ENCODE results near the gene LCE1F.

LCE1F gene

DNA sequence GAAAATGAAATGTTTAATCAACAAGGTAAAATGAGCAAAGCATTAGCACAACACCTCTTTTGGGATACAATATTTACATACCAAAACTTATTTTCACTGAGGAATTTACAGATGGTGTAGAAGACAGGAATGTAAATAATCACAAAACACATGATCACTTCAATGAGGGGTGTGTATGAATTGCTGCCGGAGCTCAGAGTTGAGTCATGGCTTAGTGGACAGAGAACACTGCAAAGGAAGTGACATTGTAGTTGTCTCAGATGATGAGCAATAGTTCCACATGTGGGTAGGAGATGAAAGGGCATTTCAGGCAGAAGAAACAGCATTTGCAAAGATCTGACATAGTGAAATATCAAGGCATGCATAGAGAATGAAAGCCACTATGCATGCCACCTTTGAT lies 22.7 kb upstream of the LCE1F start:
- no peak overlapping the region for H3K9ac ChIP-seq (ENCODE audit: low read length)
- H3K27me3 ChIP-seq (replicated peaks; ENCODE audit: control insufficient read depth, insufficient read depth, low read length) = no peaks in the 10 kb centered on the region
- DNase-seq (ENCODE audit: low read depth) = no peak
- H3K36me3 ChIP-seq (ENCODE audit: control insufficient read depth, insufficient read depth, low read length, severe bottlenecking) = no peaks in the 10 kb centered on the region
- H3K4me3 ChIP-seq (ENCODE audit: low read length) = no peak overlapping the region
- H3K4me1 ChIP-seq (ENCODE audit: control insufficient read depth, insufficient read depth, low read length) = peaks cover 8% of the 10 kb centered on the region
- H3K9me3 ChIP-seq (ENCODE audit: control insufficient read depth, low read length) = no peaks in the 10 kb centered on the region

DNA sequence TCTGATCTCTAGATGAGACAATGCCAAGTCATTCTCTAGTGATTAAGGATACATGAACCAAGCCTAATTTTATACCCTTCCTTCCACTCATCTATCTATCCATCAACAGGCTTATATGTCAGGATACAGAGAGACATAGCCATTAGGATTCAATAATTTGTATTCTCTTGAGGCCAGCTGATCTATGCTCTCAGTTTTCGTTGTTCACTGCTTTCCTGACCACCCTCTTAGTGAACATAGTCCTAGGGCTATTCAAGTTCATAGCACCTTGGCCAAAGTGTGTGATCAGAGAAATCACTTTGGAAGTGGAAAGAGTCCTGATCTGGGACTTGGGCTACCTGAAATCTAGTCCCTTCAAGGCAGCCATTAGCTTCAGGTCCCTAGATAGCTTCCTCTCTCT lies 21.4 kb upstream of the LCE1F start:
- no peaks in the 10 kb centered on the region for H3K36me3 ChIP-seq (ENCODE audit: control insufficient read depth, insufficient read depth, low read length, severe bottlenecking)
- peaks cover 8% of the 10 kb centered on the region for H3K4me1 ChIP-seq (ENCODE audit: control insufficient read depth, insufficient read depth, low read length)
- no peaks in the 10 kb centered on the region for H3K9me3 ChIP-seq (ENCODE audit: control insufficient read depth, low read length)
- no peaks in the 10 kb centered on the region for H3K27me3 ChIP-seq (replicated peaks; ENCODE audit: control insufficient read depth, insufficient read depth, low read length)
- H3K4me3 ChIP-seq (ENCODE audit: low read length) = no peak overlapping the region
- no peak for DNase-seq (ENCODE audit: low read depth)
- H3K9ac ChIP-seq (ENCODE audit: low read length) = no peak overlapping the region

DNA sequence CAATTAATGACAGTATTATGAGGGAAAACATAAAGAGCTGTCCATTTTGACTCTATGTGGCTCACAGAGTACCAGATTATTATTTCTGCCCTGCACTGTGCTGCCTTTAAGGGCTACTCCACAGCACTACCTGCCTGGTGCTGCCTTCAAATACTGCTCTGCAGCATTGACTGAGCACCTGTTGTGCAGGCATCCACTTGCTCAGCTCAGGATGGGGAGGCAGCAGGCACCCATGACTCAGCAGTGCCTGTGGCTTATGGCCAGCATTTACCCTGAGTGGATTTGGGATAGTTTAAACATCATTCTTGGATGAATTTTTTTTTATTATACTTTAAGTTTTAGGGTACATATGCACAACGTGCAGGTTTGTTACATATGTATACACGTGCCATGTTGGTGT lies 18.1 kb upstream of the LCE1F start:
- Histone ChIP-seq H3K4me3 (ENCODE audit: low read length) (no peak overlapping the region), H3K36me3 (ENCODE audit: control insufficient read depth, insufficient read depth, low read length, severe bottlenecking) (no peaks in the 10 kb centered on the region), H3K9ac (ENCODE audit: low read length) (no peak overlapping the region), H3K9me3 (ENCODE audit: control insufficient read depth, low read length) (no peaks in the 10 kb centered on the region), H3K4me1 (ENCODE audit: control insufficient read depth, insufficient read depth, low read length) (peaks cover 14% of the 10 kb centered on the region), H3K27me3 (replicated peaks; ENCODE audit: control insufficient read depth, insufficient read depth, low read length) (no peaks in the 10 kb centered on the region)
- no peak for DNase-seq (ENCODE audit: low read depth)

DNA sequence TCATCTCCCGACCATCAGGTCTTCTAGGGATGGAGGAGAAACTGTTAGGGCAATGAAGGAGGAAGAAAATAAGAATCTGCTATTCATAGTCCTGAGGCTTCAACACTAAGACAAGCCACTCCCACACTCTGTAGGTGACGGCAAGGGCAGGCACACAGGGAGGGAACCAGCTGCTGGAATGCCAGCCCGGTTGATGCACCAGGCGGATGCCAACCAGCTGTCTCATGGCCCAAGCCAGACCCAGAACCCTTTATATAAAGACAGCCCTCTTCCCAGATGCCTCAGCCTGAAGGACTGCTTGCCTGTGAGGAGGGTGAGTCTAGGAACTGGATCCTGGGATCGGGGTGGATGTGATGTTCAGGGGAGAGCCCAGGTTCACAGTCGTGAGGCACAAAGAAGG lies 17.2 kb upstream of the LCE1F start, which contains the start of gene KPRP:
Gene KPRP (plus strand): TSS at position 279 of the 400 bp plus-strand sequence. CDS start 1,564 bp downstream, outside the sequence.
- Histone ChIP-seq H3K9me3 (ENCODE audit: control insufficient read depth, low read length) (no peaks in the 10 kb centered on the region), H3K4me3 (ENCODE audit: low read length) (no peak within 1 kb of the TSS), H3K27me3 (replicated peaks; ENCODE audit: control insufficient read depth, insufficient read depth, low read length) (no peaks in the 10 kb centered on the region), H3K36me3 (ENCODE audit: control insufficient read depth, insufficient read depth, low read length, severe bottlenecking) (no peaks in the 10 kb centered on the region), H3K4me1 (ENCODE audit: control insufficient read depth, insufficient read depth, low read length) (peaks cover 7% of the 10 kb centered on the region), H3K9ac (ENCODE audit: low read length) (no peak within 1 kb of the TSS)
- DNase-seq (ENCODE audit: low read depth) = no peak

DNA sequence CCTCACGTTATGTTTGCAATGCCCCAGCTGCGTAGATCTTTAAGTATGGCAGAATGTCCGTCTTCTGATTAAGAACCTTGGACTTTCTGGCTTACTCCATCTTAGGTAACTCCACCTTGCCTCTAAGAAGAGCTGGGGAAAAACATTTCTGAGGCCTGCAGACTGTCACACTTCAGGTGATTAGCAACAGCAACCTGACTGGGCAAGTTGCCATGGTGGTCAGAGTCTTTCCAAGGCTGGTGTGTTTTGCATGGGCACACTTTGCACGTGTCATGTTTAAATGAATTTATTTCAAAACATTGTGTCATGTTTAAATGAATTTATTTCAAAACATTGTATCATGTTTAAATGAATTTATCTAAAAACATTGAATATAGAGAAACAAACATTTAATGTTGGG lies 16.3 kb upstream of the LCE1F start:
- Histone ChIP-seq H3K4me1 (ENCODE audit: control insufficient read depth, insufficient read depth, low read length) (peaks cover 6% of the 10 kb centered on the region), H3K4me3 (ENCODE audit: low read length) (no peak overlapping the region), H3K9me3 (ENCODE audit: control insufficient read depth, low read length) (no peaks in the 10 kb centered on the region), H3K36me3 (ENCODE audit: control insufficient read depth, insufficient read depth, low read length, severe bottlenecking) (no peaks in the 10 kb centered on the region), H3K9ac (ENCODE audit: low read length) (no peak overlapping the region), H3K27me3 (replicated peaks; ENCODE audit: control insufficient read depth, insufficient read depth, low read length) (no peaks in the 10 kb centered on the region)
- DNase-seq (ENCODE audit: low read depth) = no peak

DNA sequence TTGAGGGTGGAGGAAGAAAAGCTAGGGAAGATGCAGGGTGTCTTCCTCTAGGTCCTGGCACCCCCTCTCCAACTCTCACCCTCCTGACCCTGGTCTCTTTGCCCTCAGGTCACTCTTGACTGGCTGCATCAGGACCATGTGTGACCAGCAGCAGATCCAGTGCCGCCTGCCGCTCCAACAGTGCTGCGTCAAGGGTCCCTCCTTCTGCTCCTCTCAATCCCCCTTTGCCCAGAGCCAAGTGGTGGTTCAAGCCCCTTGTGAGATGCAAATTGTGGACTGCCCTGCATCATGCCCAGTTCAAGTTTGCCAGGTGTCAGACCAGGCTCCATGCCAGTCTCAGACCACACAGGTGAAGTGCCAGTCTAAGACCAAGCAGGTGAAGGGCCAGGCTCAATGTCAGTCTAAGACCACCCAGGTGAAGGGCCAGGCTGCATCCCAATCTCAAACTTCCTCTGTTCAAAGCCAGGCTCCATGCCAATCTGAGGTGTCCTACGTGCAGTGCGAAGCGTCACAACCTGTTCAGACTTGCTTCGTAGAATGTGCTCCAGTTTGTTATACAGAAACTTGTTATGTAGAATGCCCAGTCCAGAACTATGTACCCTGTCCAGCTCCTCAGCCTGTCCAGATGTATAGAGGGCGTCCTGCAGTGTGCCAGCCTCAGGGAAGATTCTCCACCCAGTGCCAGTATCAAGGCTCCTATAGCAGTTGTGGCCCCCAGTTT lies 15.3 kb upstream of the LCE1F start:
- Histone ChIP-seq H3K36me3 (ENCODE audit: control insufficient read depth, insufficient read depth, low read length, severe bottlenecking) (no peaks in the 10 kb centered on the region), H3K27me3 (replicated peaks; ENCODE audit: control insufficient read depth, insufficient read depth, low read length) (no peaks in the 10 kb centered on the region), H3K9ac (ENCODE audit: low read length) (no peak overlapping the region), H3K4me3 (ENCODE audit: low read length) (no peak overlapping the region), H3K9me3 (ENCODE audit: control insufficient read depth, low read length) (no peaks in the 10 kb centered on the region), H3K4me1 (ENCODE audit: control insufficient read depth, insufficient read depth, low read length) (peaks cover 6% of the 10 kb centered on the region)
- DNase-seq (ENCODE audit: low read depth) = no peak

DNA sequence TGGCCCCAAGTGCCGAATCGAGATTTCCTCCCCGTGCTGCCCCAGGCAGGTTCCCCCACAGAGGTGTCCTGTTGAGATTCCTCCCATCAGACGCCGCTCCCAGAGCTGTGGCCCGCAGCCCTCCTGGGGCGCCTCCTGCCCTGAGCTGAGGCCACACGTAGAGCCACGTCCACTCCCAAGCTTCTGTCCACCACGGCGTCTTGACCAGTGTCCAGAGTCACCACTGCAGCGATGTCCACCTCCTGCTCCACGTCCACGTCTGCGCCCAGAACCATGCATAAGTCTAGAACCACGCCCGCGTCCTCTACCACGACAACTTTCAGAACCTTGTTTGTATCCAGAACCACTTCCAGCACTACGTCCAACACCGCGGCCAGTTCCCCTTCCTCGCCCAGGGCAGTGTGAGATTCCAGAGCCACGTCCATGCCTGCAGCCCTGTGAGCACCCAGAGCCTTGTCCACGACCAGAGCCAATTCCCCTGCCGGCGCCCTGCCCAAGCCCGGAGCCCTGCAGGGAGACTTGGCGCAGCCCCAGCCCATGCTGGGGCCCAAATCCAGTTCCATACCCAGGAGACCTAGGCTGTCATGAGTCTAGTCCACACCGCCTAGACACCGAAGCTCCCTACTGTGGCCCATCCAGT lies 14.3 kb upstream of the LCE1F start:
- no peak for DNase-seq (ENCODE audit: low read depth)
- Histone ChIP-seq H3K36me3 (ENCODE audit: control insufficient read depth, insufficient read depth, low read length, severe bottlenecking) (no peaks in the 10 kb centered on the region), H3K4me3 (ENCODE audit: low read length) (no peak overlapping the region), H3K9ac (ENCODE audit: low read length) (no peak overlapping the region), H3K9me3 (ENCODE audit: control insufficient read depth, low read length) (no peaks in the 10 kb centered on the region), H3K27me3 (replicated peaks; ENCODE audit: control insufficient read depth, insufficient read depth, low read length) (no peaks in the 10 kb centered on the region), H3K4me1 (ENCODE audit: control insufficient read depth, insufficient read depth, low read length) (peaks cover 6% of the 10 kb centered on the region)

DNA sequence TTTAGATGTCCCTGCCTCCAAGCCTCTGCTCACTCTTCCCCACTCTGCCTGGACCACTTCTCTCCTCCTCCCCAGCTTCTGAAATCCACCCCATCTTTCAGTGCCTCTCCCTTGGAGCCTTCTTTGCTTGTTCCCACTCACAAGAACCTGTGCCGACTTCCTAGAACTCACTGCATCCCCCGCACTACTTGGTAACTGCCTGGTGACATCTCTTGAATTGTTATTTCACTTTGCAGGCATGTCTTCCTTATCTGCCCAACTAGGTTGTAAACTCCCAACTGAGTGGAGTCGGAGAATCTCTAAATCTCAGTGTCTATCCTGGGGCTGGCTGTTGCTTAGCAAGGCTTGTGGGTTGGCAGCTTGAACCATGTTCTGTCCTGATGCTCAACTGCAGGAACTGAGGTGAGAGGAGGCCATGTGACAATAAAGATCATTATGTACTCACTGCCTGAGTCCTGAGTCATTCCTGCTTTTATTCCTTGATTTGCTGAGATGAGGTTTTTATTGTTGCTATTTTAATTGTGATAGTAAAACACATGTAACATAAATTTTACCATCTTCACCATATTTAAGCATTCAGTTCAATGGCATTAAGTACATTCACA lies 13.2 kb upstream of the LCE1F start:
- Histone ChIP-seq H3K9ac (ENCODE audit: low read length) (no peak overlapping the region), H3K27me3 (replicated peaks; ENCODE audit: control insufficient read depth, insufficient read depth, low read length) (no peaks in the 10 kb centered on the region), H3K4me3 (ENCODE audit: low read length) (no peak overlapping the region), H3K4me1 (ENCODE audit: control insufficient read depth, insufficient read depth, low read length) (peaks cover 6% of the 10 kb centered on the region), H3K9me3 (ENCODE audit: control insufficient read depth, low read length) (no peaks in the 10 kb centered on the region), H3K36me3 (ENCODE audit: control insufficient read depth, insufficient read depth, low read length, severe bottlenecking) (no peaks in the 10 kb centered on the region)
- no peak for DNase-seq (ENCODE audit: low read depth)

DNA sequence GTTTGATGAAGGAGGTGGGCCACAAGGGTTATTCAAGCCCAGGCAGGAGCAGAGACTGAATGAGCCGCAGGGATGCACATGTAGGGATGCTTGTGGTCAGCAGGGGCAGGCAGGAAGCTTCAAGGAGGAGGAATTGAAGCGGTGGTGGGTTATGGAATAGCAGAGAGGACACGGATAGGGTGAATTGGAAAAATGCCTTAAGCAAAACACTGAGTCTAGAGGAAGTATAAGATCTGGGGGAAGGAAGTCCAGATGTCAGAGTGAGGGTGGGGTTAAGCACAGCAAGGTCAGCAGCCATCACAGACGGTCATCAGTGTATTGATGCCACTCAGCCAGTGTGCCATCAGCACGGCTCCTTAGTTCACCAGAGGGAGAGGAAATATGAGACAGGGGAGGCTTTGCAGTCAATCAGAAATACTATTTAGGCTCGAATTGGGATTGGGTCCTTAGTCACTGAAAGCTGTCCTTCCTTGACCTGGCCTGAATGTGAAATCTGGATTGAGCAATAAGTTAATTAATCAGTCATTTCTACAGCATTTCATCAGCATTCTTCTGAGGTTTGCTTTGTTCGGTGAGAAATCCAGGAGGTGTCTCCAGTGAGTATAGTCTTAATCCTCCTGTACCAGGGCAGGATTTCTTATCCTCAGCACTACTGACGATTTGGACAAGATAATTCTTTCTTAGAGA lies 6.0 kb upstream of the LCE1F start:
- DNase-seq (ENCODE audit: low read depth) = no peak
- H3K36me3 ChIP-seq (ENCODE audit: control insufficient read depth, insufficient read depth, low read length, severe bottlenecking) = no peaks in the 10 kb centered on the region
- peaks cover 17% of the 10 kb centered on the region for H3K4me1 ChIP-seq (ENCODE audit: control insufficient read depth, insufficient read depth, low read length)
- no peaks in the 10 kb centered on the region for H3K27me3 ChIP-seq (replicated peaks; ENCODE audit: control insufficient read depth, insufficient read depth, low read length)
- H3K4me3 ChIP-seq (ENCODE audit: low read length) = no peak overlapping the region
- no peak overlapping the region for H3K9ac ChIP-seq (ENCODE audit: low read length)
- no peaks in the 10 kb centered on the region for H3K9me3 ChIP-seq (ENCODE audit: control insufficient read depth, low read length)

DNA sequence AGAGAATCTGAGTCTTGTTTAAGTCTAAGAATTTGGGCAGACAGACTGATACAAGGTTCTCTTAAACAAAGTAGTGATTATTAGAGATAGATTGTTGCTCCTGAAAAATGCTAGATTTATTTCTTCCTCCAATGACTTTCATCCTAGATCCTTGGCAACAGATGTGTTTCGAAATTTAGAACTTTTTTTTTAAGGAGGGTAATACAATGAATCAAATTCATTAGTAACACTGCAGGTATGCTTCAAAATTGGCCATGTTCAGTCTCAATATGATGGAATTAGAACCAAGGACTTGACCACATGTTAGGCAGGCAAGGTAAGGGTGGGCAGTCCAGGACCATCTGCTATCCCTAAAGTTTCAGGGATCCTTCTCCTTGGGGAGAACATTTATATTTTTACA lies 4.5 kb upstream of the LCE1F start:
- no peak overlapping the region for H3K9ac ChIP-seq (ENCODE audit: low read length)
- no peak for DNase-seq (ENCODE audit: low read depth)
- H3K36me3 ChIP-seq (ENCODE audit: control insufficient read depth, insufficient read depth, low read length, severe bottlenecking) = no peaks in the 10 kb centered on the region
- H3K4me1 ChIP-seq (ENCODE audit: control insufficient read depth, insufficient read depth, low read length) = peaks cover 17% of the 10 kb centered on the region
- no peaks in the 10 kb centered on the region for H3K27me3 ChIP-seq (replicated peaks; ENCODE audit: control insufficient read depth, insufficient read depth, low read length)
- H3K9me3 ChIP-seq (ENCODE audit: control insufficient read depth, low read length) = no peaks in the 10 kb centered on the region
- no peak overlapping the region for H3K4me3 ChIP-seq (ENCODE audit: low read length)

DNA sequence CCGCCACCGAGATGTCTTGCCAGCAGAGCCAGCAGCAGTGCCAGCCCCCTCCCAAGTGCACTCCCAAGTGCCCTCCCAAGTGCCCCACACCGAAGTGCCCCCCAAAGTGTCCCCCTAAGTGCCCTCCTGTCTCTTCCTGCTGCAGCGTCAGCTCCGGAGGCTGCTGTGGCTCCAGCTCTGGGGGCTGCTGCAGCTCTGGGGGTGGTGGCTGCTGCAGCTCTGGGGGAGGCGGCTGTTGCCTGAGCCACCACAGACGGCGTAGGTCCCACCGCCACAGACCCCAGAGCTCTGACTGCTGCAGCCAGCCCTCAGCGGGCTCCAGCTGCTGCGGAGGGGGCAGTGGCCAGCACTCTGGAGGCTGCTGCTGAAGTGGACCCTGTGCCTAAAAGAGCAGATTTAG lies 1.4 kb downstream of the LCE1F start:
- H3K9me3 ChIP-seq (ENCODE audit: control insufficient read depth, low read length) = no peaks in the 10 kb centered on the region

More for the DNA sequence above, 1.4 kb downstream of the LCE1F start:
- Histone ChIP-seq H3K4me3 (ENCODE audit: low read length) (no peak overlapping the region), H3K4me1 (ENCODE audit: control insufficient read depth, insufficient read depth, low read length) (no peaks in the 10 kb centered on the region), H3K9ac (ENCODE audit: low read length) (no peak overlapping the region), H3K27me3 (replicated peaks; ENCODE audit: control insufficient read depth, insufficient read depth, low read length) (no peaks in the 10 kb centered on the region), H3K36me3 (ENCODE audit: control insufficient read depth, insufficient read depth, low read length, severe bottlenecking) (no peaks in the 10 kb centered on the region)
- no peak for DNase-seq (ENCODE audit: low read depth)
